GM12864 (cell line): ENCODE results near the gene IFNB1.

ENCODE experiments used
- DNase-seq: peaks from one replicate; pipeline ENCODE4 v3.0.0-alpha.2; 2011; ENCODE audit warnings: low read depth
- H3K4me3 ChIP-seq: 2 replicates; pipeline ENCODE4 v1.5.1; 2011; ENCODE audit warnings: mild to moderate bottlenecking, low read depth, low read length, control low read depth
- CTCF ChIP-seq: IDR thresholded peaks from 2 replicates; pipeline ENCODE4 v1.5.1; 2011; ENCODE audit warnings: low read depth, mild to moderate bottlenecking, moderate library complexity, low read length, control low read depth, inconsistent platforms; ENCODE audit errors: missing control alignments

The IFNB1 gene

DNA sequence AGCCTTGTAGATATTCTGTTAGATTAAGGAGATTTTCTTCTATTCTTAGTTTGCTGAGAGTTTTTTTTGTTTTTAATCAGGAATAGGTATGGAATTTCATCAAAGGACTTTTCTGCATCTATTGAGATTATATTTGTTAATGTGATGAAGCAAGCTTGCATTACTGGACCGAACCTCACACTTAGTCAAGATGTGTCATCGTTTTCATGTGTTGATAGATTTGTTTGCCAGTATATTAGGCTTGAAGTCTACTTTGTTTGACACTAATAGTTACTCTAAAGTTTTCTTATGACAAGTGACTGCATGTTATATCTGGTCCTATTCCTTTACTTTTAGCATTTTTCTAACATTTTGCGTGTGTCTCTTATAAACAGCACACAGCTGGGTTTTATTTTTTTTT is 33.9 kb downstream of the IFNB1 start:
- no peak overlapping the region for H3K4me3 ChIP-seq
- TF ChIP-seq CTCF: no peak
- DNase-seq: no peak

DNA sequence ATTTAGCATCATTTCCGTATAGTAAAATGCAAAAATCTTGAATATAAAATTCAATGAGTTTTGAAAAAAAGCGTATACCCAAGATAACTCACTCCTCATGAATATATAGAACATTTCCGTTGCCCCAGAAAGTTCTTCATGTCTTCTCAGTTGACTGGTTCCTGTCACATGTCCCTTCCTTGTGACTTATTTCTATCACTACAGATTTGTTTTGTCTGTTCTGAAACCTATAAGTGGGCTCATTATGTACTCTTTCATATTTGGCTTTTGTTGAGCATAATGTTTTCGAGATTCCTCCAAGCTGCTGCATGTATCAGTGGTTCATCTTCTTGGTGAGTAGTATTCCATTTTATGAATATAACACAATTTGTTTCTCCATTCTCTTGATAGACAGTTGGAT is 35.3 kb downstream of the IFNB1 start:
- H3K4me3 ChIP-seq: no peak overlapping the region
- TF ChIP-seq CTCF: no peak
- no peak for DNase-seq

GRCh38 chr9:21039302-21039701 is 38.4 kb downstream of the IFNB1 start:
- no peak for DNase-seq
- no peak overlapping the region for H3K4me3 ChIP-seq
- no peak for TF ChIP-seq CTCF

DNA sequence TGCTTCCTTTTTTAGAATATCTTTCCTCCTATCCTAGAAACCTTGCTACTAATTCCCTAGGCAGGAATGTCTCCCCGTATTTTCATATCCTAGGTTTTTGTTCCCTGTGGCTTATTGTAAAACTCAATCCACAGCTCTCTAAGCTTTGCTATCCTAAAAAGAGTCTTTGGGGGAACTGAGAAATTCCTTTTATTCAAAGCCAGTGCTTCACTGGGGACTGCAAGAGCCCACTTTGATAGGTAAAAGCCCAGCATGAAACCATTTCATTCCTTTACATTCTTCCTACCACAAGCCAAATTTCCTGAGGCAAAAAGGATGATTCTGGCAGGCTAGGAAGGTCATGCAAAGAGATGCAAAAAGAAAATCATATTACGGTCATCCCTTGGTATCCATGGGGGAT is 40.5 kb downstream of the IFNB1 start:
- no peak for TF ChIP-seq CTCF
- H3K4me3 ChIP-seq: no peak overlapping the region
- DNase-seq: no peak

DNA sequence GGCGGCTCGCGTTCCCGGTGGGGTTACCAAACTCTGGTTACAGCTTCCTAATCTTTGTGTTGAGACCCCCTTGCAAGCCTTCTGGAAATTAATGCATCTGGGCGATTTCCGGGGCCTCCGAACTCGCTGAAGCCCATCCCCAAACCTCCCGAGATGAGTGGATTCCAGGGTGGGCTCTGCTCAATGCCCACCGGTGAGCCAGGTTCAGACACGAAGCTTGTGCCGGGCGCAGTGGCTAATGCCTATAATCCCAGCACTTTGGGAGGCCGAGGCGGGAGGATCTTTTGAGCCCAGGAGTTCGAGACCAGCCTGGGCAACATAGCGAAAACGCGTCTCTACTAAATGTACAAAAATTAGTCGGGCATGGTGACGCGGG is 45.9 kb downstream of the IFNB1 start:
- no peak for DNase-seq
- TF ChIP-seq CTCF: no peak
- H3K4me3 ChIP-seq: peak overlapping the region; percentile 58

- H3K4me3 ChIP-seq: peak within 1 kb of the TSS; percentile 58
- no peak for TF ChIP-seq CTCF
- DNase-seq: peak; percentile 40
Measured at GRCh38 chr9:21031091-21031807, 46.5 kb downstream of the IFNB1 start, which contains the start of gene HACD4. TSS of gene HACD4 (minus strand) at chr9:21031640. CDS start at chr9:21031590, 50 bp downstream.

DNA sequence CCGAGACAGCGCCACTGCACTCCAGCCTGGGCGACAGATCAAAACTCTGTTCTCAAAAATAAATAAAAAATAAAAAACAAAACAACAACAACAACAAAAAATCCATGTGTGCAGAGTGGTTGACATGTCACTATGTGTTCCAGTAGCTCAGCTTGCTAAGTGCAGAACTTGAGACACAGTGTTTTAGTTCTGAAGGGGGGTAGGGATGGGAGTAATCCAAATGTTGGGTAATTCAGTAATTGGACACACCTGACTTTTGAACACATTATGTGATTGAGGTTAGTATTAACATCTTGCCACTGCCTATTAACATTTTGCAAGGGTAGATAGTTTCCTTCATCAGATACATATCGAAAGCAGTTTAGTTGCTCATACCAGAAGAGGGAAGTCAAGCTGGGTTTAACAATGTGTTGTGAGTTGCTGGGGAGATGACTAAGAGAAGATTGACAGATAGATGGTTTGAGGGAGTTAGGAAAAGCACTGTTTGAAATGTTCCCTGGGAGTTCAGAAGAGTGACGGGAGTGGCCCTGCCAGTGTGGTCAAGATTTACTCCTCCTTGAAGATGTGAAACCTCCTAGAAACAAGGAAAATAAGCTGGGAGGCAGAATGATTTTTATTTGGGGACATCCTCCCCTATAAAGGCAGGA is 47.2 kb downstream of the IFNB1 start:
- TF ChIP-seq CTCF: no peak
- DNase-seq: peak; percentile 43
- H3K4me3 ChIP-seq: peak overlapping the region; percentile 58
